GM12878 (cell line): ENCODE results near the gene CNTRL. TPM values are rescaled to one million over a fixed set of nuclear protein-coding genes. Genes with fewer than 3 reads are reported as not detected.

Experiments
- BACH1 ChIP-seq: fragments of 450-650 bp; IDR thresholded peaks from 2 replicates; pipeline ENCODE4 v1.6.1; 2017; ENCODE audit warnings: mild to moderate bottlenecking, borderline replicate concordance
- BCLAF1 ChIP-seq: fragments of 450-650 bp; IDR thresholded peaks from 2 replicates; pipeline ENCODE4 v1.6.1; 2017; ENCODE audit warnings: antibody characterized with exemption, mild to moderate bottlenecking, moderate library complexity
- BHLHE40 ChIP-seq, 2 experiments: fragments of 450-650 bp in 1 of 2; IDR thresholded peaks; 2 replicates each; pipeline ENCODE4 v1.6.1; 2011 to 2017; ENCODE audit warnings: low read depth in 2 of 2, borderline replicate concordance in 1 of 2, improper control_type of control experiment in 1 of 2, low read length in 1 of 2, mild to moderate bottlenecking in 1 of 2
- CTCF ChIP-seq, 3 experiments: IDR thresholded peaks in 2 of 3; conservative IDR thresholded peaks in 1 of 3; 2 replicates each; pipeline ENCODE4 v1.5.1; 2011; ENCODE audit warnings: low read depth in 3 of 3, low read length in 3 of 3, mild to moderate bottlenecking in 3 of 3, control low read depth in 2 of 3, moderate library complexity in 2 of 3, inconsistent platforms in 1 of 3, mixed read lengths in 1 of 3; ENCODE audit not compliant: control insufficient read depth in 2 of 3, insufficient read depth in 1 of 3; ENCODE audit errors: extremely low read depth in 1 of 3
- EGR1 ChIP-seq, 2 experiments: IDR thresholded peaks; 1 replicate in 1 of 2; 2 replicates in 1 of 2; pipeline ENCODE4 v1.6.1; 2011 to 2012; ENCODE audit warnings: low read depth in 2 of 2, low read length in 2 of 2, borderline replicate concordance in 1 of 2, mild to moderate bottlenecking in 1 of 2, moderate library complexity in 1 of 2
- GATAD2B ChIP-seq: fragments of 450-650 bp; conservative IDR thresholded peaks from 2 replicates; pipeline ENCODE4 v1.6.1; 2017; ENCODE audit warnings: low read depth, mild to moderate bottlenecking, moderate library complexity
- HDAC6 ChIP-seq: fragments of 200-600 bp; sonication (generic); IDR thresholded peaks from one replicate; pipeline ENCODE4 v1.8.0; 2017; ENCODE audit warnings: antibody characterized with exemption; ENCODE audit not compliant: unreplicated experiment
- LARP7 ChIP-seq: fragments of 450-650 bp; IDR thresholded peaks from 2 replicates; pipeline ENCODE4 v1.6.1; 2017; ENCODE audit warnings: mild to moderate bottlenecking
- NR2C2 ChIP-seq: IDR thresholded peaks from 2 replicates; pipeline ENCODE4 v1.6.1; 2011; ENCODE audit warnings: borderline replicate concordance, low read depth; ENCODE audit not compliant: control insufficient read depth, insufficient read length
- NR2F1 ChIP-seq: fragments of 450-650 bp; conservative IDR thresholded peaks from 2 replicates; pipeline ENCODE4 v1.6.1; 2017; ENCODE audit warnings: mild to moderate bottlenecking
- PML ChIP-seq: IDR thresholded peaks from 2 replicates; pipeline ENCODE4 v1.6.1; 2012; ENCODE audit warnings: low read length, inconsistent platforms
- SMARCA5 ChIP-seq: fragments of 450-650 bp; IDR thresholded peaks from 2 replicates; pipeline ENCODE4 v1.6.1; 2017; ENCODE audit warnings: mild to moderate bottlenecking
- SPI1 ChIP-seq: IDR thresholded peaks from 2 replicates; pipeline ENCODE4 v1.6.1; 2011; ENCODE audit warnings: low read depth, mild to moderate bottlenecking, low read length, moderate library complexity, borderline replicate concordance; ENCODE audit not compliant: insufficient read depth
- ZBTB4 ChIP-seq: fragments of 450-650 bp; formaldehyde crosslinking; IDR thresholded peaks from 2 replicates; pipeline ENCODE4 v1.4.0; 2022; ENCODE audit warnings: mild to moderate bottlenecking, moderate library complexity
- ZNF217 ChIP-seq: fragments of 450-650 bp; IDR thresholded peaks from 2 replicates; pipeline ENCODE4 v1.6.1; 2017; ENCODE audit warnings: antibody characterized with exemption, mild to moderate bottlenecking
- ZSCAN29 ChIP-seq: fragments of 450-650 bp; IDR thresholded peaks from 2 replicates; pipeline ENCODE4 v1.6.1; 2017; ENCODE audit warnings: mild to moderate bottlenecking, moderate library complexity
- polyA plus RNA-seq, 11 experiments: library from polyadenylated mRNA; depleted of rRNA in 4 of 11; unstranded in 6 of 11; stranded (reverse) in 5 of 11; fragments of >200 nt; fragmentation: Nextera tagmentation in 4 of 11; fragmentation: Illumina TruSeq in 1 of 11; extraction: Ambion mirVana in 4 of 11; extraction: Trizol in 1 of 11; gene quantifications; 1 replicate in 1 of 11; 2 replicates in 10 of 11; pipeline versions ENCODE4 v1.2.1 to v1.2.3, GENCODE V29; 2011 to 2016; ENCODE audit warnings: inconsistent platforms in 2 of 11, missing spikeins in 2 of 11, low read depth in 1 of 11
- total RNA-seq, 4 experiments: library from RNA; depleted of rRNA in 3 of 4; stranded (reverse); fragments of >200 nt in 3 of 4; fragmentation: Illumina TruSeq in 1 of 4; extraction: Trizol in 1 of 4; gene quantifications; 2 replicates each; pipeline versions ENCODE4 v1.2.1 to v1.2.3, GENCODE V29; 2013 to 2021

CNTRL gene
- total and polyA plus RNA-seq, 10 of the 15 experiments (the other 5 are each of a cell fraction or from before 2014, with no cell fraction given): 20.0 to 65.4 (median 38.8) TPM

- TF ChIP-seq BCLAF1: no peak
- TF ChIP-seq NR2F1: peak; percentile 48
- TF ChIP-seq SPI1: no peak
- no peak for TF ChIP-seq PML
- TF ChIP-seq BHLHE40 (IDR thresholded peaks at IDR 0.05; ENCODE audit: borderline replicate concordance in 1 of 2, low read depth in 2 of 2, low read length in 1 of 2): peak; percentile 58 to 89; a peak in 3 of 4 replicates
- peak; percentile 70 for TF ChIP-seq GATAD2B
- TF ChIP-seq NR2C2: no peak
- TF ChIP-seq ZNF217: 0 out of 2 replicates have a peak, but pooled peaks have one; percentile 57
- peak in 1 of 2 experiments; percentile 84; a peak in 2 of 3 replicates for TF ChIP-seq EGR1 (IDR thresholded peaks at IDR 0.05; ENCODE audit: borderline replicate concordance in 1 of 2, low read depth in 2 of 2, low read length in 2 of 2)
- 0 out of 2 replicates have a peak, but pooled peaks have one; percentile 83 for TF ChIP-seq SMARCA5
- TF ChIP-seq LARP7: peak; percentile 98
- no peak for TF ChIP-seq HDAC6
- peak; percentile 74 for TF ChIP-seq BACH1
- TF ChIP-seq ZBTB4 (CRISPR knock-in tag): no peak
- 0 out of 2 replicates have a peak, but pooled peaks have one; percentile 7 for TF ChIP-seq ZSCAN29
- TF ChIP-seq CTCF (IDR thresholded peaks at IDR 0.05 in 2 of 3, conservative IDR thresholded peaks at IDR 0.05 in 1 of 3; ENCODE audit: control insufficient read depth in 2 of 3, extremely low read depth in 1 of 3, insufficient read depth in 1 of 3, low read depth in 3 of 3, low read length in 3 of 3): no peak
- TF ChIP-seq, all 136 proteins: peak for 16
Measured at GRCh38 chr9:121201045-121201737, 126.4 kb downstream of the CNTRL start (continued).
